HG02763 (cell line): ENCODE data around the gene SMAD7.

Experiments
- ATAC-seq: cut with Tn5 transposase; IDR thresholded peaks from one replicate; pipeline ENCODE4 v1.9.1; 2021; ENCODE audit warnings: mild to moderate bottlenecking, moderate library complexity; ENCODE audit not compliant: unreplicated experiment

Gene SMAD7

DNA sequence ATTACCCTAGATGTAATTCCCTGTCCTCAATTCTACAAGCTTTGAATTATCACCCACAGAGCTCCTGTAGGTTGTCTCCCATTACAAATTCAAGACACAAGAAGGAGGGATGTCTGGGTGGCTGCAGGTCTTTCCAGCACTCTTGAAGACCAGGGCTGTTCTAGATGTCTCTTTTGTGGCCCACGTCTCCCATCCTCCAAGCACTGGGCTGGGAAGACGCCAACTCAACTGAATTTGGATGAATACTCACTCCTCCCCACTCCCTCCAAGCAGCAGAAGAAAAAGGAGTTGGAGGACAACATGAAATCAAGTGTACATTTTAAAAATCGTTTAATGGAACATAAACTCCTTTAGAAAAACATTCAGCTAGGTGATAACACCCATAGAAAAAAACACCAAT lies 31.2 kb downstream of the SMAD7 start:
- ATAC-seq, result no peak

DNA sequence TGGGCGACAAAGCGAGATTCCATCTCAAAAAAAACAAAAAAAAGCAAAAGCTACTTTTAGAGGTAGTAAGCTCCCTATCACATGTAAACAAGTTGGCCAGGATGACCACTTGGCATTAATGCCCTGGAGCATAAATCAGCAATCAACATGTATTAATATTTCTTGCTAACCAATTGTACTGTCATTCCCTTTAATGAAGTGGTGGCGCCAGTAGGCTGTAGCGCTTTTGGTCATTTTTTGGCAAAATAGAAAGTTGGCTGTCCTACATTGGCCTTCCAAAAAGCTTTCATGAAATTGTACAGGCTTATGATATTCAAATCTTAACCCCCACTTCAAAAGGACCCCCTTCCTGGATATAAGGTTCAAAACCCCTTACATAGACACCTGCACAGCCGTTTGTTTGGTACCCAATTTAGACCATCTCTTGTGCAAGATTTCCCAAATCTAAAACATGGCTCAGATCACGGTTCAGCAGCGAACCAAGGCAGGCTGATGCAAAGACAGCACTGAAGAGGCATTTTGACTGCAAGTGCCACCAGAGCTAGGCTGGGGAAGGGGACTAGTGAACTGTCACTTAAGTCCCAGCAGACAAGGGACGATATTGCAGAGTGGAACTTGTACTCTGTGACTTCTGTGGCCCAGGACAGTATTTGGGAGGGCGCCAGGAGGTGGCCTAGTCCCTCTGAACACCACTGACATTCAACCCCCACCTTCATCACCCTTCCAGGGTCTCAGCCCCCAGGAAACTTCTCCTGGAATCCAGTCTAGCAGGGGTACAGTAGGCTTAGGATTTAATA lies 31.9 kb downstream of the SMAD7 start:
- ATAC-seq, result no peak

DNA sequence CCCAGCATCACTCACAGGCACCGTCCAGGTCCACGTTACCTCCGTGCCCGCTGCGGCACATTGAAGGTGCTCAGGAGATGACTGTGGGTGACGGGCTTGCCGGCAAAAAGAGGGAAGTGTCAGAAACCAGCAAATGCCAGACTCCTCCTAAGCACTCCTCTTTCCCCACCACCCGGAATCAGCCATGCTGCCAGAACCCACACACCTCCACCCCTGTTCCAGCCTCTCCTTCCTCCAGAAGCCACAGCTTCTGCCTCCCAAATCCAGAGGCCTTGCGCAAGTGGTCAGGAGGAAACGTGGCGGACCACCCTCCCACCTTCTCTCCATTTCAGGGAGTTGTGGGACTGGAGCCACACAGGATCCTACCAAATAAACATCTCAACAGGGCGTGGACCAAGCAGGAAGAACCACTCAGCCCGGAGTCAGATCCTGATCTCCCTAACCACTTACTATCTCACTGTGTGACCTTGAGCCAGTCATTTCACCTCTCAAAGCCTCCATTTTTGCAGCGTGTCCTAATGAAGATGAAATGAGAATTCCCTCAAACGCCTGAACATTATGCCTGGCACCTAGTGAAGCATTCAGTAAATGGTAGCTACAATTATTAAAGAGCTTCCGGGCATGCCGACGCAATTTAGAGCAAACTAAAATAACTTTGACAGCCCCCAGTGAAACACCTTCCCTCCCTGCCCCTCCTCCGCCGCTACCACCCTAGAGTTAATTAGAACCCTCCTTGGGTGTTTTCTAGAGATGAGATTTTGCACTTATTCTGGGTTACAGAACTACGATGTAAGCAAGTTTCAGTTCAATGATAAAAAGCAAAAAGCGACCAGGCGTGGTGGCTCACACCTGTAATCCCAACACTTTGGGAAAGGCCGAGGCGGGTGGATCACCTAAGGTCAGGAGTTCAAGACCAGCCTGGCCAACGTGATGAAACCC lies 32.9 kb downstream of the SMAD7 start:
- no peak for ATAC-seq

DNA sequence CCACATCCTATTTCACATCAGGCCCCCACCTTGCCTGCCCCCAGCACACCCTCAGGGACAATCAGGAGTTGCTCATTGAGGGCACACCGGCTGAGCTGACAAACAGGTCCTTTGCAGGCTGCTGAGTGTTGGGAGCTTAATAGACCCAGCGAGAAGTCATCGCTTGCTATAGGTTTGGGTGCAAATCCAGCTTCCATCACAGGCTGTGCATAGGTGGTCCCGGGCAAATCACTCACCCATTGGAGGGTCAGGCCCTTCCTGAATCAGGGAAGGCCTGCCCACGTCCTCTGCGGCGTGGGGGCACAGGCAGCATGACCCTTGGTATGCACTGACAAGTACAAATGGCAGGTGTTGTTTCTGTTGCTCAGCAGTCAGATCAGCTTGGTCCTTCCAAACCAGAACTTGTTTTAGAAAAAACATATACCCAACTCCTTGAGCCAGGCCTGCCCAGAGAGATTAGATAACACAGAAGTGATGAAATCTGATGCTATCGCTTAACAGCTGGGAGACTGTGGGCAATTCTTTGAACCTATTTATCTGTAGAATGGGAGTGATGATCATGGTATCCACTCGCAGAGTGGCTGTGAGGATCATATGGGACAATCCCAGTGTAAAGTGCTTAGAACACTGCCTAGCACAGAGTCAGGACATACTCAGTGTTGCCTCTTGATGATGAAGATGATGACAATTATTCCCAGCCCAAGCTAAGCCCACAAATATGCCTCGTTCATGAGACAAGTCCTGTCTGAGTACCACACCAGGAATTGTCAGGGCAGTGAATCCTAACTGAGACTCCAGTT lies 34.9 kb downstream of the SMAD7 start:
- no peak for ATAC-seq

DNA sequence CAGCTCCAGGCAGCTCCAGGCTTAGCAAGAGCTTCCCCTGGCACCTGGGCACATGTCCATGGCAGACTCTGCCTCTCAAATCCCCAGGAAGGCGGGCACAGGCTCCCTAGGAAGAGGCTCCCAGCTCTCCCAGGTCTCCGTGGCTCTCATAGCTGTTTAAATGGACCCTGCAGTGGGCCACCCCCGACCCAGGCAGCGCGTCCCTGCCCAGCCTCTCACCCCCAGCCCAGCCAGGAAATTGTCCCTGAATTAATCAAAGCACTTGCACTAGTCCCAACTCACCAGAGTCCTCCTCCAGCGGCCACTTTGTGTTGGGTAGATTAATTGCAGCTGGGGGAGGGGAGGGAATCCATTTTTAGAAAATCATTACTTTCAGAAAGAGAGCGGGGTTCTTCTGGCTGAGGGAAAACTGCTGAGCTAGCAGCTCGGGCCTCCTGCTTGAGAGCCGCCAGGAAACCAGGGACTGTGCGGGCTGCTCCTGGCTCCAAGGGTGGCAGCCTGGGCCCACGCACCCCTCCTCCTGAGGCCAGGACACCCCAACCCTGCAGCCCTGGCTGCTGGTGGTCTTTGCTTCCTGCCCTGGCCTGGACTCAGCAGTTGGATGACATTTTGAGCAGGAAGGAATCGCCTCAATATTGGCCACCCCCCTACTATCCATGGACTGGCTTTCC lies 36.0 kb downstream of the SMAD7 start:
- no peak for ATAC-seq

DNA sequence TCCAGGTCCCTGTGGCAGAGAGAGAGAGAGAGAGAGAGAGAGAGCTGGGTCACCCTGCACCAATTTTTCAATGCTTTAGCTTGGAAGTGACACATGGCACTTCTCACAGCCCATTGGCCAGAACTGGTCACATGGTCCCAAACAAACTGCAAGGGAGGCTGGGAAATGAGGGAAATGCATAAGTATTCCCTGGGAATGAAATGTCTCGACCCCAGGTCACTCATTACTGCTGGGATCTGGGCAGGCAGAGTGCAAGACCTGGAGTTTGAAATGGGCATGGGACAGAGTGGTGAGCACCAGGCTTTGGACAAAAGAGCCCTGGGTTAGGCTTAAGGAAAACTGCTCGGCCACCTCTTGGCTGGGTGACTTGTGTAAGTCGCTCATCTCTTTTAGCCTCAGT lies 37.0 kb downstream of the SMAD7 start:
- no peak for ATAC-seq

DNA sequence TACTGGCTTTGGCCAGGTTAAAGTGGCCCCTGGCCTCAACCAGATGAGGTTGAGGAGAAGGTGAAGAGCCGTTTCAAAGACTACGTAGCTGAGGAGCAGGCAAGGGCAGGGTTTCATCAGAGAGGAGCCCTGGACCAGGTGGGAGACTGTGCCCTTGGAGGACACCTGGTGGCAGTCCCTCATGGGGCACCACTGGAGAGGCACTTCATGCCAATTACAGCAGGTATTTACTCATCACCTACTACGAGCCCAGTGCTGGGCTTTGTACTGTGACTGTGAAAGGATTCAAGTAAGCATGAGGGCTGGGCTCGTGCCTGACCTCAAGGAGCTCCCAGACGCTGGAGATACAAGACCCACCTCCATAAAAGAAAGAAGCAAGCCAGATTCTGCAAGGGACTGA lies 37.6 kb downstream of the SMAD7 start:
- no peak for ATAC-seq

DNA sequence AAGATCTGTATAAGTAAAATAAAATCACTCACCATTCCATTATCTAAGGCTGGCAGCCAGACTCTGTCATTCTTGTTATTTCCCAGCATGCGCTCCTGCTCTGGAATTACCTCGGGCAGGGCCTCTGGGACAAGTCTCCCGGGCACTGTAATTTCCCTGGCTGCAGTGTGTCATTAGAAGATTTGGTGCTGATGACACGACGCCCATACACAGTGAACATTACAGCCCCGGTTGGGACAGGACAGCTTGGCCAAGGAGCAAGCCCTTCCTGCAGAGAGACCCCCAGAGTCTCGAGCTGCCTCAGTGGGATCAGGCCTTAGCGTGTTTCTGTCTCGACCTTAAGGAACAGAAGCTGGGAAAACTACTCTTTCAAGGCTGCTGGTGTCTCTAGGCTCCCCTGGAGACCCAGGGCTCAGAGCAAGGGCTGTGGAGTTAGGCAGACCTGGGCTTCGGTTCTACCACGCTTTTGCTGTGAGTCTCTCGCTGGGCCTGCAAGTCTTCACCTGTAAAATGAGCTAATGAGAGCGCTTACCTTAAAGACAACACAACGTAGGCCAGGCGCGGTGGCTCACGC lies 39.7 kb downstream of the SMAD7 start:
- no peak for ATAC-seq

DNA sequence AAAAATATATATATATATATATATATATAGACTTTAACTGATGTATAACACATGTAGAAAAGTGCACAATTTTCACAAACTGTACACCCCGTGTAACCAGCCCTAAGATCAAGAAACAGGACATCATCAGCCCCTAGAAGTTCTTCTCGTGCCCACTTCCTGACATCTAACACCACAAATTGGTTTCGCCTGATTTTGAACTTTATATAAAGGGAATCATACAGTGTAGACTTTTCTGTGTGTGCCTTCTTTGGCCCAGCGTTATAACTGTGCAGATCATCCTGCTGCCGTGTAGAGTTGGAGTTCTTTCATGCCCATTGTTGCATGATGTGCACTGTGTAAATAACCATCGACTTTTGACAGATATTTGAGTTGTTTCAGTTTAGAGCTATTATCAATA lies 41.0 kb downstream of the SMAD7 start:
- no peak for ATAC-seq

DNA sequence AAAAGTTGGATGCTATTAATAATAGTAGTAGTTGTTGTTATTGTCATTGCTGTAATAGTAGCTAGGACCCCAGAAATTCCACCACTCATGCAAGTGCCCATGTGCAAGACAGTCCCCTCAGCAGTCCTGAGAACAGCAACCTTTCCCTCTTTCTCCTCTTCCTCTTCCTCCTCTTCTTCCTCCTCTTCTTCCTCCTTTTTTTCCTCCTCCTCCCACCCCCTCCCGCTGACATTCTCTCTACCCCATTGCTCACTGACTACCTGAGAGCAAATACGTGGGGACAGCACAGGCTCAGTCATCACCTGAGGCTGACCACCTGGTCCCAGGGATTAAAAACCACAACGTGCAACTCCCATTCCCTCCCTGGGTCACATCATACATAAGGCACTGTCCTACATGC lies 41.8 kb downstream of the SMAD7 start:
- ATAC-seq, result no peak

DNA sequence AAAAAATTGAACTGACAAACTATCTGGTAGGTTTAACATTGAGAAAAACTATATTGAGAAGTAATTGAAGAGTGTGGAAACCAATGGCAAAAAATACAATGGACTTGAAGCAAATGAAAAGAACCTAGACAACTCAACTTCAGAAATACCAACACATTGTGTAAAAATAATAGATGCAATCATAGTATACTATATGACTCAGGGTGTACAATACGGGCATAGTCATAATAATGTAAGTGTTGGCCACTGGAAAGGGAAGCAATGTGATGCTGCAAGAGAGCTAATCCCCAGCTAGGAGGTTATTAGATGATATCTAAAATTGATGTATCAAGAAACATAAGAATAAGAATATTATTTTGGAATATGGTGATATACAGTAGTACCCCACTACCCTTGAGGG lies 45.3 kb downstream of the SMAD7 start:
- ATAC-seq, result no peak

DNA sequence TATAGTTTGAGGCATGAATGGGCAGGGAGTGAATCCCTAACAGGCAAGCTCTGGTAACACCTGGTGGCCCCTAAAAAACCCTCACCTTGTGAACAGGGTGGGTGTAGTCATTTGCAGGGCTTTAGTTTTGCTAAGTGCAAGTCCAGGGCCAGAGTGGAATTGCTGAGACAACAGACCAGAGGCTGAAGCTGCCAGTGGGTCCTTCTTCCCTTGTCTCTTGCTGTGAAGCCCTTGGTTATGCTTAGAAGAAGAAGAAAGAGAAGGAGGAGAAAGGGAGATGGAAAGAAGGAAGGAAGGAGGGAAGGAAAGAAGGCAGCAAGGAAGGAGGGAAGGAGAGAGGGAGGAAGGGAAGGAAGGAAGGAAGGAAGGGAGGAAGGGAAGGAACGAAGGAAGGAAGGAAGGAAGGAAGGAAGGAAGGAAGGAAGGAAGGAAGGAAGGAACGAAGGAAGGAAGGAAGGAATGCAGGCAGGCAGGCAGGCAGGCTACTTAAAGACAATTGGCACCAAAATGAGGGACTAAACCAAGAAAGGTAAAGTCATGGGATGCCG lies 45.8 kb downstream of the SMAD7 start:
- no peak for ATAC-seq

DNA sequence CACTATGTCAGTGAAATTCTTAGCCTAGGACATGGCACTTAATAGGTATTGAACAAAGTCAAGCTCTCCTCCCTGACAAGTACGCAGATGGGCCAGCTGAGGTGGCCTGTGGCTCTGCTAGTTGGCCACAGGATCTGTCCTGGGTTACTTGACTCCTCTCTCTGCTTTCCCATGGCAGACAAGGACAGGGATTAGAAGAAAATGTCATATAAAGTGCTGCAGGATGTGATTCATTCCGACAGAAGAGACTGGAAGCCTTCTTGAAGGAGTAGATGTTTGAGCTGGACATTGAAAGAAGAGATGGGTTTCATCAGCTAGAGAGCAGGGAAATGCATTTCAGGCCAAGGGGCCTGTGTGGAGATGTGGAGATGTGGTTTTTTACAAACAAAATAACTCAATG lies 46.7 kb downstream of the SMAD7 start:
- no peak for ATAC-seq

DNA sequence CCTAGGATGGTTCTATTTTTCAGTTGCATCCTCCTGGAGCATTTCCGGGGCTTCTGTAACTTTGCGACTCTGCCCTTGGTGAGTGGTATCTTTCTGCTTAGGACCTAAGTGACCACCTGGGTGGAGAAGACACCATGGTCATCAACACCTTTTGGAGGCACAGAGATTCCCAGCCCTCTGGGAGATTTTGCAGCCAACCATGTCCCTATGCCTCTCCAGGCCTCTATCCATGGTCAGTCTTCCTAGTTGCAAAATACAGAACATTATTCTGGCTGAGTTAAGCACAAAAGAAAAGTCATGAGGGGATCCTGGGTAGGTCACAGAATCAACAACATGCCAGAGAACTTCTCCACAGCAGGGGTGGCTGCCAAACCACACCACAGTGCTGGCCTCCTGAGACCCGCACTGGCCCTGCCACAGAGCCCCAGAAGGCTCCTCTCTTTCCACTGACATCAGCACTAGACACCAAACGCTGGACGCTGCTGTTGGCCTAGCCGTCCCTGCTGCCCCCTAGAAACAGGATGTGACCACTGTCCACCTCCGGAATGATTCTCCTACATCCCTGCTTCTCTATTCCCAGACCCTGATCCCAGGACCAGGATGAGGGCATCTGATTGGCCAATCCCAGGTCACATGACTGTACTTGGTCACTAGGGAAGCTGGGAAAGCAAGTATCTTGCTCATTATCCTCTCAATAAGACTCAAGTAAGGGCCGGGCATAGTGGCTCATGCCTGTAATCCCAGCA lies 47.7 kb downstream of the SMAD7 start:
- ATAC-seq, result no peak

DNA sequence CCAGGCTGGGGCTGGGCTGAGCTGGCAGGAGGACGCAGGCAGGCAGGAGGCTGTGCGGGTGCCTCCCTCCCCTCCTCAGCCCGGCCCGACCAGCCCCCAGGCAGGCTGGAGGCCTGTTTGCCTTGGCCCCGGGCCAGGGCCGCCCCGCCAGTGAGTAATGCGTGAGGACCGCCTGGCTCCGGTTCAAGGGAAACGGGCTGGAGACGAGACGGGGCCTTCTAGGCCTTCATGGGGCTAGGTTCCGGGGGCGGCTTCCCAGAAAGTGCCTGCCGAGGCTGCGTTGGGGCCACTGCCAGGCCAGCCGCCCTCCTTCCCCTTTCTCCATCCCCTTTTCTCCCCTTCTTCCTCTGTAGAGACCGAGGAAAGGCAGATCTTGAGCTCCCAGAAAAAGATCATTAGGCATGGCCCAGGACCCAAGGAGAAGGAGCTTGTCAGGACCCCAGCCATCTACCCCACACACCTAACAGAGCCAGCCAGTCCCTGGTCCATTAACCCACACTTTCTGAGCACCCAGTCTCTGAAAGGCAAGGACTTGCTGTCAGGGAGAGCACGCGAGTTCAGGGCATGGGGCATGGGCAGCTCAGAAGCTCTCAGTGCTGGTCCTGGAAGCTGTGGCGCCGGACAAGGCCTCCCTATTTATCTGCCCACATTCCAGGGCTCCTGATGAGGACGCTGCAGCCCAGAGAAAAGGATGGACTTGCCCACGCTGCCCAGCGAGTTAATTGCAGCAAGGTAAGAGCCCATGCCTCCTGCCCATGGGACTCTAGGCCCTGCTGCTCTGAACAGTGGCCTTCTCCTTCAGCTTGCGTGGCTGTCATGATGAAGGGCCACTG lies 48.5 kb downstream of the SMAD7 start:
- no peak for ATAC-seq

DNA sequence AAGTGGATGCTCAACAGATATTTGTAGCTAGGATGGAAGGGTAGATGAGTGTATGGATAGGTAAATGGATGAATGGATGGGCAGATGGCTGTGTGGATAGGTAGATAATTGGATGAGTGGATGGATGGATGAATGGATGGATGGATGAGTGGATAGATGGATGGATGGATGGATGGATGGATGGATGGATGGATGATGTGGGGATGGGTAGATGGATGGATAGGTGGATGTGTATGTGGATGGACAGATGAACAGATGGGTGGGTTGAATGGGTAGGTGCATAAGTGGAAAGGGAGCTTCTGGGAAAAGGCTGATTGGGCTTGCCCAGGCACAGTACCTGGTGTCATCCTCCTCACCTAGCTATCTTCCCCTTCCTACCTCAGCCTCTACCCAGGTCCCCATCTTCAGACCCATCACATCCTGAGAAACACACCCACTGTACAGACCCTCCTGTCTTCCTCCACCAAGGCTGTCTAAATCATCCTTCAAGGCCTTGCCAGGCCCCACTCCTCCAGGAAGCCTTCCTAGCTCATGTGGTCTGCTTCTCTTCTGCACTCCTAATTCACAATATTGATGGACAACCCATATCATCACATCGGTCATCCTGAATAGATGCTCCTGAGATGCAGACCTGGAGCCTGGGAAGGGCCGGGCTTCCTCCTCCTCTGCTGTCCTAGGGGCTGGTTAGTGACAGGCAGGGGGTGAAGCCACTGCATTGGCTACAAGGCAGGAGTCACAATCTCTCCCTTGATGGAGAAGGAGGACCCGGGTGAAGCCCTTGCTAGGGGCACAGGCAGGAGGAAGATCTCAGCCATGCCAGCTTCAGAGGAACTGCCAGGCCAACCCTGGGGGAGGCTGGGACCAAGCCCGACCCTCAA lies 49.4 kb downstream of the SMAD7 start:
- ATAC-seq, result no peak

DNA sequence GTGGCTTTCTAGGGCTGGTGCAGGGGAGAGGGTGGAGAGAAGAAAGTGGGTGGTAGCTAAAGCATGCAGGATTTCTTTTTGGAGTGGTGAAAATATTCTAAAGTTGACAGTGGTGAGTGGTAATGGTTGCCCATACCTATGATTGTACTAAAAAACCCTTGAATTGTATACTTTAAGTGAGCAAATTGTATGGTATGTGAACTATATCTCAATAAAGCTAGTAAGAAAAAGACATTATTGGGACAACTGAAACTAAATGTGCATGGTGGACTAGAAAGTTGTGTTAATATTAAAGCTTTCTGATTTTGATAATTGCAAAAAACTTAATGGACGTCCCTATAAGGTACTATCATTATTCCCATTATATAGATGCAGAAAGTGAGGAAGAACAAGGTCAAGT lies 50.3 kb downstream of the SMAD7 start:
- ATAC-seq, result no peak
